ENCODE measurements around the gene IL17RA.

DNA sequence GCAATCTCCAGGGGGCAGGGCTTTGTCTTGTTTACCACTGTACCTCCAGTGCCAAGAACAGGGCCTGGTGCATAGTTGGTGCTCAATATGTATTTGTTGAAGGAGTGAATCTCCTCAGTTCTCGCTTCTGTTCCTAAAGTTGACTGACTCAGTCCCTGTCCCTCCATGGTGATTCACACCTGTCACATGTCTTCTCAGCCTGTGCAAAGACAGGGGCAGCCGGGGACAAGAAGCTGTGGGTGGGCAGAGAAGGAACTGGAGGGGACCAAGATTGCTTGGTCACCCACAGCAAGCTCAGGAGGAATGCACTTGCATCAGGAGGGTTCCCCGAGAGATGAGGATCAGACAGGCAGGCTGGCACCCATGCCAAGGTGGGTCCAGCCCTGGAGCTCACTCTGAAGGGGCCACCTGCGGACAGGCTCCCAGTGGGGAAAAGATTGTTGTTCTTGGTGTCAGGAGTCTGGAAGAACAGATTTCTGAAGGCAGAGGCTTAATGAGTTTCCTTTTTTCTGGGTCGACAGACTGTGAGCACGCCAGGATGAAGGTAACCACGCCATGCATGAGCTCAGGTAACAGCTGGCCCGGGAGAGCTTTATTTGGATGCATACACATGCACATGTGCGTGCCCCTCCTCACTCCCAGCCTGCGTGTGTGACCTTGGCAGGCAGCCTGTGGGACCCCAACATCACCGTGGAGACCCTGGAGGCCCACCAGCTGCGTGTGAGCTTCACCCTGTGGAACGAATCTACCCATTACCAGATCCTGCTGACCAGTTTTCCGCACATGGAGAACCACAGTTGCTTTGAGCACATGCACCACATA is 16.9 kb downstream of the IL17RA start:
- TF ChIP-seq, protein P1, sequence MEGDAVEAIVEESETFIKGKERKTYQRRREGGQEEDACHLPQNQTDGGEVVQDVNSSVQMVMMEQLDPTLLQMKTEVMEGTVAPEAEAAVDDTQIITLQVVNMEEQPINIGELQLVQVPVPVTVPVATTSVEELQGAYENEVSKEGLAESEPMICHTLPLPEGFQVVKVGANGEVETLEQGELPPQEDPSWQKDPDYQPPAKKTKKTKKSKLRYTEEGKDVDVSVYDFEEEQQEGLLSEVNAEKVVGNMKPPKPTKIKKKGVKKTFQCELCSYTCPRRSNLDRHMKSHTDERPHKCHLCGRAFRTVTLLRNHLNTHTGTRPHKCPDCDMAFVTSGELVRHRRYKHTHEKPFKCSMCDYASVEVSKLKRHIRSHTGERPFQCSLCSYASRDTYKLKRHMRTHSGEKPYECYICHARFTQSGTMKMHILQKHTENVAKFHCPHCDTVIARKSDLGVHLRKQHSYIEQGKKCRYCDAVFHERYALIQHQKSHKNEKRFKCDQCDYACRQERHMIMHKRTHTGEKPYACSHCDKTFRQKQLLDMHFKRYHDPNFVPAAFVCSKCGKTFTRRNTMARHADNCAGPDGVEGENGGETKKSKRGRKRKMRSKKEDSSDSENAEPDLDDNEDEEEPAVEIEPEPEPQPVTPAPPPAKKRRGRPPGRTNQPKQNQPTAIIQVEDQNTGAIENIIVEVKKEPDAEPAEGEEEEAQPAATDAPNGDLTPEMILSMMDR (IDR thresholded peaks at IDR 0.05; ENCODE audit: poor library complexity) = no peak
- no peak for TF ChIP-seq EZH2 (IDR thresholded peaks at IDR 0.05; ENCODE audit: borderline replicate concordance)

Measured in hepatocyte (in vitro differentiated cells).